Rectal smooth muscle tissue (tissue), 1 donor: ENCODE results near the gene TFF2.
A peak's percentile ranks its signal among the peaks of the same experiment; 100 is the strongest.

Experiments
- H3K27ac ChIP-seq: one replicate; pipeline ENCODE4 v1.7.0; 2013; ENCODE audit warnings: low read depth, low read length, inconsistent platforms
- H3K27me3 ChIP-seq: one replicate; pipeline ENCODE4 v1.7.0; 2013; ENCODE audit warnings: low read length; ENCODE audit not compliant: control insufficient read depth, insufficient read depth
- H3K36me3 ChIP-seq: one replicate; pipeline ENCODE4 v1.7.0; 2013; ENCODE audit warnings: low read length; ENCODE audit not compliant: control insufficient read depth, insufficient read depth
- H3K4me1 ChIP-seq: one replicate; pipeline ENCODE4 v1.7.0; 2013; ENCODE audit warnings: low read length; ENCODE audit not compliant: control insufficient read depth, insufficient read depth
- H3K4me3 ChIP-seq: one replicate; pipeline ENCODE4 v1.7.0; 2013; ENCODE audit warnings: low read length
- H3K9ac ChIP-seq: one replicate; pipeline ENCODE4 v1.7.0; 2013; ENCODE audit warnings: low read length

Gene TFF2

GRCh38 chr21:42317341-42317741, 33.5 kb downstream of the TFF2 start:
- no peaks in the 10 kb centered on the region for H3K4me1 ChIP-seq
- no peaks in the 10 kb centered on the region for H3K36me3 ChIP-seq
- no peaks in the 10 kb centered on the region for H3K27me3 ChIP-seq
- H3K9ac ChIP-seq = no peak overlapping the region
- H3K27ac ChIP-seq = no peak overlapping the region
- peak overlapping the region; percentile 23 for H3K4me3 ChIP-seq

GRCh38 chr21:42316891-42317290, 33.9 kb downstream of the TFF2 start:
- Histone ChIP-seq H3K9ac (no peak overlapping the region), H3K27me3 (no peaks in the 10 kb centered on the region), H3K36me3 (no peaks in the 10 kb centered on the region), H3K27ac (no peak overlapping the region), H3K4me3 (no peak overlapping the region), H3K4me1 (no peaks in the 10 kb centered on the region)

GRCh38 chr21:42315296-42315891, 35.4 kb downstream of the TFF2 start, which contains the start of gene TFF3:
TSS of gene TFF3 (minus strand) at chr21:42315409. CDS start at chr21:42315374, 35 bp downstream.
- Histone ChIP-seq H3K9ac (no peak within 1 kb of the TSS), H3K4me3 (peak within 1 kb of the TSS; percentile 16), H3K36me3 (no peaks in the 10 kb centered on the region), H3K4me1 (no peaks in the 10 kb centered on the region), H3K27me3 (no peaks in the 10 kb centered on the region), H3K27ac (no peak within 1 kb of the TSS)

- Histone ChIP-seq H3K27ac (no peak overlapping the region), H3K9ac (no peak overlapping the region), H3K4me1 (no peaks in the 10 kb centered on the region)
Observed at GRCh38 chr21:42314616-42315295, 36.0 kb downstream of the TFF2 start.

GRCh38 chr21:42313501-42313969, 37.3 kb downstream of the TFF2 start:
- Histone ChIP-seq H3K9ac (no peak overlapping the region), H3K4me1 (no peaks in the 10 kb centered on the region), H3K36me3 (no peaks in the 10 kb centered on the region), H3K4me3 (peak overlapping the region; percentile 34), H3K27me3 (peaks cover 2% of the 10 kb centered on the region), H3K27ac (no peak overlapping the region)

More at GRCh38 chr21:42314616-42315295, 36.0 kb downstream of the TFF2 start:
- Histone ChIP-seq H3K36me3 (no peaks in the 10 kb centered on the region), H3K27me3 (peaks cover 2% of the 10 kb centered on the region), H3K4me3 (peak overlapping the region; percentile 16)

- Histone ChIP-seq H3K4me3 (peak overlapping the region; percentile 5), H3K36me3 (no peaks in the 10 kb centered on the region), H3K4me1 (no peaks in the 10 kb centered on the region), H3K9ac (no peak overlapping the region), H3K27ac (no peak overlapping the region), H3K27me3 (peaks cover 2% of the 10 kb centered on the region)
Observed at GRCh38 chr21:42312626-42313104, 38.1 kb downstream of the TFF2 start.

GRCh38 chr21:42311816-42312625, 38.8 kb downstream of the TFF2 start:
- Histone ChIP-seq H3K27me3 (peaks cover 2% of the 10 kb centered on the region), H3K4me3 (no peak overlapping the region), H3K9ac (no peak overlapping the region), H3K4me1 (no peaks in the 10 kb centered on the region), H3K27ac (no peak overlapping the region), H3K36me3 (no peaks in the 10 kb centered on the region)

- no peak overlapping the region for H3K9ac ChIP-seq
- H3K36me3 ChIP-seq = no peaks in the 10 kb centered on the region
- H3K27ac ChIP-seq = no peak overlapping the region
- peaks cover 2% of the 10 kb centered on the region for H3K27me3 ChIP-seq
- no peak overlapping the region for H3K4me3 ChIP-seq
- no peaks in the 10 kb centered on the region for H3K4me1 ChIP-seq
Observed at GRCh38 chr21:42311160-42311559, 39.6 kb downstream of the TFF2 start.

- no peaks in the 10 kb centered on the region for H3K4me1 ChIP-seq
- no peak overlapping the region for H3K4me3 ChIP-seq
- H3K36me3 ChIP-seq = no peaks in the 10 kb centered on the region
- peaks cover 2% of the 10 kb centered on the region for H3K27me3 ChIP-seq
- no peak overlapping the region for H3K9ac ChIP-seq
- H3K27ac ChIP-seq = no peak overlapping the region
Observed at GRCh38 chr21:42310411-42311001, 40.3 kb downstream of the TFF2 start.

- Histone ChIP-seq H3K4me3 (no peak overlapping the region), H3K4me1 (no peaks in the 10 kb centered on the region)
Observed at GRCh38 chr21:42309753-42310213, 41.0 kb downstream of the TFF2 start.

GRCh38 chr21:42308914-42309752, 41.7 kb downstream of the TFF2 start:
- Histone ChIP-seq H3K27ac (no peak overlapping the region), H3K27me3 (peaks cover 2% of the 10 kb centered on the region), H3K4me1 (no peaks in the 10 kb centered on the region), H3K4me3 (no peak overlapping the region), H3K36me3 (no peaks in the 10 kb centered on the region), H3K9ac (no peak overlapping the region)

More at GRCh38 chr21:42309753-42310213, 41.0 kb downstream of the TFF2 start:
- Histone ChIP-seq H3K9ac (no peak overlapping the region), H3K36me3 (no peaks in the 10 kb centered on the region), H3K27me3 (peaks cover 2% of the 10 kb centered on the region), H3K27ac (no peak overlapping the region)
